ENCODE data around the gene COX4I1. TPM values are rescaled to one million over a fixed set of nuclear protein-coding genes. Genes with fewer than 3 reads are reported as not detected.

COX4I1 gene
- total and polyA plus RNA-seq, 2 of the 8 experiments (the other 6 are each of a cell fraction or from before 2014, with no cell fraction given) = 507 to 707 TPM

DNA sequence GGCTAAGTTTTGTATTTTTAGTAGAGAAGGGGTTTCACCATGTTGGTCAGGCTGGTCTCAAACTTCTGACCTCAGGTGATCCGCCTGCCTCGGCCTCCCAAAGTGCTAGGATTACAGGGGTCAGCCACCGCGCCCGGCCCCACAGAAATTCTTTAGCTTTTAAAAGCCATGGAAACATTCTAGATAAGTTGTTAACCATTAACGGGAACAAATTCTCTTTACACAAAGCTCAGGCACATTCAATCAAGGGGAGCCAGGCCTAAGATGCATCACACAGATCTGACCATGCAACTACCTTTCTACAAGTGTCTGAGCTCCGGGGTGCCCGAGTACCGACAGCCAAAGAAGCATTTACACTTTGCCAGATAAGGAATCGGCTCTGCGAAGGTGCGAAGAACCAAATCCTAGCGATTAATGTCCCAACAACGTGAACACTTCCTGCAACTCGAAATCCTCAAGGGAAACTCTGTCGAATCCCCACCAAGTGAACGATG, 1.2 kb upstream of the COX4I1 start (continued):
- no peak for TF ChIP-seq CHD2 (IDR thresholded peaks at IDR 0.05; ENCODE audit: low read length)
- no peak for TF ChIP-seq SIX5 (IDR thresholded peaks at IDR 0.05; ENCODE audit: low read depth, low read length)
- no peak for TF ChIP-seq JUND (IDR thresholded peaks at IDR 0.05; ENCODE audit: low read length)
- no peak for TF ChIP-seq EZH2 (IDR thresholded peaks at IDR 0.05; ENCODE audit: low read depth, low read length, severe bottlenecking)
- no peak for TF ChIP-seq KDM4A (IDR thresholded peaks at IDR 0.05; ENCODE audit: low read depth, low read length, severe bottlenecking)
- no peak for TF ChIP-seq ZNF274 (IDR thresholded peaks at IDR 0.05; ENCODE audit: borderline replicate concordance, extremely low read depth, low read length)
- TF ChIP-seq, protein P1, sequence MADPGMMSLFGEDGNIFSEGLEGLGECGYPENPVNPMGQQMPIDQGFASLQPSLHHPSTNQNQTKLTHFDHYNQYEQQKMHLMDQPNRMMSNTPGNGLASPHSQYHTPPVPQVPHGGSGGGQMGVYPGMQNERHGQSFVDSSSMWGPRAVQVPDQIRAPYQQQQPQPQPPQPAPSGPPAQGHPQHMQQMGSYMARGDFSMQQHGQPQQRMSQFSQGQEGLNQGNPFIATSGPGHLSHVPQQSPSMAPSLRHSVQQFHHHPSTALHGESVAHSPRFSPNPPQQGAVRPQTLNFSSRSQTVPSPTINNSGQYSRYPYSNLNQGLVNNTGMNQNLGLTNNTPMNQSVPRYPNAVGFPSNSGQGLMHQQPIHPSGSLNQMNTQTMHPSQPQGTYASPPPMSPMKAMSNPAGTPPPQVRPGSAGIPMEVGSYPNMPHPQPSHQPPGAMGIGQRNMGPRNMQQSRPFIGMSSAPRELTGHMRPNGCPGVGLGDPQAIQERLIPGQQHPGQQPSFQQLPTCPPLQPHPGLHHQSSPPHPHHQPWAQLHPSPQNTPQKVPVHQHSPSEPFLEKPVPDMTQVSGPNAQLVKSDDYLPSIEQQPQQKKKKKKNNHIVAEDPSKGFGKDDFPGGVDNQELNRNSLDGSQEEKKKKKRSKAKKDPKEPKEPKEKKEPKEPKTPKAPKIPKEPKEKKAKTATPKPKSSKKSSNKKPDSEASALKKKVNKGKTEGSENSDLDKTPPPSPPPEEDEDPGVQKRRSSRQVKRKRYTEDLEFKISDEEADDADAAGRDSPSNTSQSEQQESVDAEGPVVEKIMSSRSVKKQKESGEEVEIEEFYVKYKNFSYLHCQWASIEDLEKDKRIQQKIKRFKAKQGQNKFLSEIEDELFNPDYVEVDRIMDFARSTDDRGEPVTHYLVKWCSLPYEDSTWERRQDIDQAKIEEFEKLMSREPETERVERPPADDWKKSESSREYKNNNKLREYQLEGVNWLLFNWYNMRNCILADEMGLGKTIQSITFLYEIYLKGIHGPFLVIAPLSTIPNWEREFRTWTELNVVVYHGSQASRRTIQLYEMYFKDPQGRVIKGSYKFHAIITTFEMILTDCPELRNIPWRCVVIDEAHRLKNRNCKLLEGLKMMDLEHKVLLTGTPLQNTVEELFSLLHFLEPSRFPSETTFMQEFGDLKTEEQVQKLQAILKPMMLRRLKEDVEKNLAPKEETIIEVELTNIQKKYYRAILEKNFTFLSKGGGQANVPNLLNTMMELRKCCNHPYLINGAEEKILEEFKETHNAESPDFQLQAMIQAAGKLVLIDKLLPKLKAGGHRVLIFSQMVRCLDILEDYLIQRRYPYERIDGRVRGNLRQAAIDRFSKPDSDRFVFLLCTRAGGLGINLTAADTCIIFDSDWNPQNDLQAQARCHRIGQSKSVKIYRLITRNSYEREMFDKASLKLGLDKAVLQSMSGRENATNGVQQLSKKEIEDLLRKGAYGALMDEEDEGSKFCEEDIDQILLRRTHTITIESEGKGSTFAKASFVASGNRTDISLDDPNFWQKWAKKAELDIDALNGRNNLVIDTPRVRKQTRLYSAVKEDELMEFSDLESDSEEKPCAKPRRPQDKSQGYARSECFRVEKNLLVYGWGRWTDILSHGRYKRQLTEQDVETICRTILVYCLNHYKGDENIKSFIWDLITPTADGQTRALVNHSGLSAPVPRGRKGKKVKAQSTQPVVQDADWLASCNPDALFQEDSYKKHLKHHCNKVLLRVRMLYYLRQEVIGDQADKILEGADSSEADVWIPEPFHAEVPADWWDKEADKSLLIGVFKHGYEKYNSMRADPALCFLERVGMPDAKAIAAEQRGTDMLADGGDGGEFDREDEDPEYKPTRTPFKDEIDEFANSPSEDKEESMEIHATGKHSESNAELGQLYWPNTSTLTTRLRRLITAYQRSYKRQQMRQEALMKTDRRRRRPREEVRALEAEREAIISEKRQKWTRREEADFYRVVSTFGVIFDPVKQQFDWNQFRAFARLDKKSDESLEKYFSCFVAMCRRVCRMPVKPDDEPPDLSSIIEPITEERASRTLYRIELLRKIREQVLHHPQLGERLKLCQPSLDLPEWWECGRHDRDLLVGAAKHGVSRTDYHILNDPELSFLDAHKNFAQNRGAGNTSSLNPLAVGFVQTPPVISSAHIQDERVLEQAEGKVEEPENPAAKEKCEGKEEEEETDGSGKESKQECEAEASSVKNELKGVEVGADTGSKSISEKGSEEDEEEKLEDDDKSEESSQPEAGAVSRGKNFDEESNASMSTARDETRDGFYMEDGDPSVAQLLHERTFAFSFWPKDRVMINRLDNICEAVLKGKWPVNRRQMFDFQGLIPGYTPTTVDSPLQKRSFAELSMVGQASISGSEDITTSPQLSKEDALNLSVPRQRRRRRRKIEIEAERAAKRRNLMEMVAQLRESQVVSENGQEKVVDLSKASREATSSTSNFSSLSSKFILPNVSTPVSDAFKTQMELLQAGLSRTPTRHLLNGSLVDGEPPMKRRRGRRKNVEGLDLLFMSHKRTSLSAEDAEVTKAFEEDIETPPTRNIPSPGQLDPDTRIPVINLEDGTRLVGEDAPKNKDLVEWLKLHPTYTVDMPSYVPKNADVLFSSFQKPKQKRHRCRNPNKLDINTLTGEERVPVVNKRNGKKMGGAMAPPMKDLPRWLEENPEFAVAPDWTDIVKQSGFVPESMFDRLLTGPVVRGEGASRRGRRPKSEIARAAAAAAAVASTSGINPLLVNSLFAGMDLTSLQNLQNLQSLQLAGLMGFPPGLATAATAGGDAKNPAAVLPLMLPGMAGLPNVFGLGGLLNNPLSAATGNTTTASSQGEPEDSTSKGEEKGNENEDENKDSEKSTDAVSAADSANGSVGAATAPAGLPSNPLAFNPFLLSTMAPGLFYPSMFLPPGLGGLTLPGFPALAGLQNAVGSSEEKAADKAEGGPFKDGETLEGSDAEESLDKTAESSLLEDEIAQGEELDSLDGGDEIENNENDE (IDR thresholded peaks at IDR 0.05; ENCODE audit: insufficient replicate concordance, low read length) = no peak
- TF ChIP-seq, protein P2, sequence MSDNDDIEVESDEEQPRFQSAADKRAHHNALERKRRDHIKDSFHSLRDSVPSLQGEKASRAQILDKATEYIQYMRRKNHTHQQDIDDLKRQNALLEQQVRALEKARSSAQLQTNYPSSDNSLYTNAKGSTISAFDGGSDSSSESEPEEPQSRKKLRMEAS (IDR thresholded peaks at IDR 0.05) = no peak
- no peak for TF ChIP-seq CHD1 (IDR thresholded peaks at IDR 0.05; ENCODE audit: low read depth, low read length)
